ENCODE measurements around the gene RNASE8. TPM values are rescaled to one million over a fixed set of nuclear protein-coding genes. Genes with fewer than 3 reads are reported as not detected.

The RNASE8 gene
- total RNA-seq, 1 donor from 2014 or later: not detected

- DNase-seq: peak; percentile 87
These were observed 34.8 kb downstream of the RNASE8 start for GRCh38 chr14:21092273-21093011.

- no peak for DNase-seq
These were observed 35.4 kb downstream of the RNASE8 start for GRCh38 chr14:21093018-21093417.

- DNase-seq: peak; percentile 84
These were observed 36.4 kb downstream of the RNASE8 start for GRCh38 chr14:21093769-21094681.

GRCh38 chr14:21095430-21096205 is 38.0 kb downstream of the RNASE8 start:
- no peak for DNase-seq

GRCh38 chr14:21096438-21096837 is 38.8 kb downstream of the RNASE8 start:
- no peak for DNase-seq

- DNase-seq: no peak
These were observed 39.5 kb downstream of the RNASE8 start for GRCh38 chr14:21096978-21097635.

- DNase-seq: peak; percentile 50
These were observed 40.0 kb downstream of the RNASE8 start for GRCh38 chr14:21097636-21098075.

GRCh38 chr14:21098076-21098891 is 40.7 kb downstream of the RNASE8 start, which contains the start of gene ZNF219:
Gene ZNF219, minus strand, starts transcription at chr14:21098655. Its CDS starts 5,064 bp downstream, at chr14:21093591.
- peak; percentile 82 for DNase-seq

- DNase-seq: no peak
These were observed 41.4 kb downstream of the RNASE8 start for GRCh38 chr14:21098892-21099595.

- no peak for DNase-seq
These were observed 42.0 kb downstream of the RNASE8 start for GRCh38 chr14:21099596-21099985.

- no peak for DNase-seq
These were observed 43.3 kb downstream of the RNASE8 start, which contains the start of gene TMEM253 for GRCh38 chr14:21100931-21101330. Gene TMEM253, plus strand, starts transcription at chr14:21101066. Its CDS starts 278 bp downstream, at chr14:21101344.

- DNase-seq: no peak
These were observed 44.3 kb downstream of the RNASE8 start for GRCh38 chr14:21101802-21102413.

- DNase-seq: no peak
These were observed 45.1 kb downstream of the RNASE8 start for GRCh38 chr14:21102521-21103410.

GRCh38 chr14:21103411-21103709 is 45.7 kb downstream of the RNASE8 start:
- no peak for DNase-seq

- DNase-seq: peak; percentile 99
These were observed 46.3 kb downstream of the RNASE8 start for GRCh38 chr14:21103710-21104447.

- peak; percentile 91 for DNase-seq
These were observed 46.9 kb downstream of the RNASE8 start for GRCh38 chr14:21104448-21105060.

GRCh38 chr14:21105095-21105494 is 47.5 kb downstream of the RNASE8 start:
- no peak for DNase-seq

GRCh38 chr14:21106176-21106497 is 48.5 kb downstream of the RNASE8 start:
- no peak for DNase-seq

Measured in tongue (tissue), 2 donors.